GM10266 (cell line): Measurements from ENCODE around the gene TBP.
"Not testable (repeated sequence)": the region's sequence is repeated elsewhere in the genome, so short reads cannot be mapped to it uniquely, and the experiment has no call there.

Experiments used
- DNase-seq: peaks from one replicate; pipeline ENCODE4 v3.0.0; 2012; ENCODE audit errors: extremely low spot score
- TF ChIP-seq, protein P1 (sequence below): IDR thresholded peaks from 2 replicates; pipeline ENCODE4 v1.5.1; 2012; ENCODE audit warnings: mild to moderate bottlenecking, low read depth; ENCODE audit not compliant: control insufficient read depth, insufficient read depth; ENCODE audit errors: missing control alignments

TBP gene

DNA sequence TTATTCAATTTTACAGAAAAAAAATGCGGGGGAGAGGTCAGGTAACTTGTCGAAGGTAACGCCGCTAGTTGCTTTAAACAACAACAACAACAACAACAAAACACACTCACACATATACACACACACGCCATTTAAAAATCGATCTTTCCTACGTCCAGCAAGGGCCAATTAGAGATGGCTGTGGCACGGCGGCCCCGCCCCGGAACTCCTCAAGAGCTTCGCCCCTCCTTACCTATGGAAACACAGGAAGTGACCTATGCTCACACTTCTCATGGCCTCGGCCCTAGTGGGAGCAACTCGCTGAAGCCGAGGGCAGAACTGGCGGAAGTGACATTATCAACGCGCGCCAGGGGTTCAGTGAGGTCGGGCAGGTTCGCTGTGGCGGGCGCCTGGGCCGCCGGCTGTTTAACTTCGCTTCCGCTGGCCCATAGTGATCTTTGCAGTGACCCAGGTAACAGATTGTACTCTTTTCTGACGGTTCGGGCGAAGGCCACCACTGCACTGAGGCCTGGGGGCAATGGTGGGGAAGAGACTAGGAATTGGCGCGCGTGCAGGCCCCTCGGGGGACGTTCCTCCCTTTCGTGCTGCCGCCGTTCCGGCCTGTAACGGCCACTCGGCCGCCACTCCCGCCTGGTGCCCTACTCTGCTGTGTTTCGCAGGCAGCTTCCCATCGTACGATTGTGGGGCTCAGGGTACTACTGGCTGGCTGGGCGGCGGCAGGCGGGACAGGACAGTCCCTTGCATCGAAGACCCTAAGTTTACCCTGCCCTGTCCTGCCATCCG, at the start of gene TBP:
TBP (plus strand) TSS at position 357 of the 783 bp plus-strand sequence. CDS start 2,661 bp downstream, outside the sequence.
- DNase-seq: peak; percentile 87
- TF ChIP-seq, protein P1, sequence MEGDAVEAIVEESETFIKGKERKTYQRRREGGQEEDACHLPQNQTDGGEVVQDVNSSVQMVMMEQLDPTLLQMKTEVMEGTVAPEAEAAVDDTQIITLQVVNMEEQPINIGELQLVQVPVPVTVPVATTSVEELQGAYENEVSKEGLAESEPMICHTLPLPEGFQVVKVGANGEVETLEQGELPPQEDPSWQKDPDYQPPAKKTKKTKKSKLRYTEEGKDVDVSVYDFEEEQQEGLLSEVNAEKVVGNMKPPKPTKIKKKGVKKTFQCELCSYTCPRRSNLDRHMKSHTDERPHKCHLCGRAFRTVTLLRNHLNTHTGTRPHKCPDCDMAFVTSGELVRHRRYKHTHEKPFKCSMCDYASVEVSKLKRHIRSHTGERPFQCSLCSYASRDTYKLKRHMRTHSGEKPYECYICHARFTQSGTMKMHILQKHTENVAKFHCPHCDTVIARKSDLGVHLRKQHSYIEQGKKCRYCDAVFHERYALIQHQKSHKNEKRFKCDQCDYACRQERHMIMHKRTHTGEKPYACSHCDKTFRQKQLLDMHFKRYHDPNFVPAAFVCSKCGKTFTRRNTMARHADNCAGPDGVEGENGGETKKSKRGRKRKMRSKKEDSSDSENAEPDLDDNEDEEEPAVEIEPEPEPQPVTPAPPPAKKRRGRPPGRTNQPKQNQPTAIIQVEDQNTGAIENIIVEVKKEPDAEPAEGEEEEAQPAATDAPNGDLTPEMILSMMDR: no peak

DNA sequence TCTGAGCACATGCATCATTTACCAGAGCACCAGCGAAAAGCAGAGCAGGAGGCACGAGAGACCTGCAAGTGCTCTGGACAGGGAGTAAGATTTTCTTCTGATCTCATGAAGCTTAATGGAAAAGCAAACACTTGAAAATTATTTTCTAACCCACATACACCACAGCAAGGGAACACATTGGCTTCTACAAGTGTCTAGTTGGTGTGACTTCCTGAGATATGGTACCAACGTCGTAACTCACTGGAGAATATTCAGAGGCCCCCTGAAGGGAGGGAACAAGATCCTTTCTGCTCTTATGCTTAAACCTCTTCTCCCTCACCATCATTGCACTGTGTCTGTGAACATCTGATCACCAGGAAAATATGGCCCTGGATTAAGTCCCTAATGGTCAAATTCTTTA, 49.7 kb upstream of the TBP start:
- TF ChIP-seq, protein P1: no peak
- no peak for DNase-seq

- no peak for DNase-seq
- TF ChIP-seq, protein P1: no peak
Measured at GRCh38 chr6:170505306-170505705, 48.9 kb upstream of the TBP start.

- DNase-seq: no peak
- TF ChIP-seq, protein P1: no peak
Measured at GRCh38 chr6:170506446-170506845, 47.7 kb upstream of the TBP start.

DNA sequence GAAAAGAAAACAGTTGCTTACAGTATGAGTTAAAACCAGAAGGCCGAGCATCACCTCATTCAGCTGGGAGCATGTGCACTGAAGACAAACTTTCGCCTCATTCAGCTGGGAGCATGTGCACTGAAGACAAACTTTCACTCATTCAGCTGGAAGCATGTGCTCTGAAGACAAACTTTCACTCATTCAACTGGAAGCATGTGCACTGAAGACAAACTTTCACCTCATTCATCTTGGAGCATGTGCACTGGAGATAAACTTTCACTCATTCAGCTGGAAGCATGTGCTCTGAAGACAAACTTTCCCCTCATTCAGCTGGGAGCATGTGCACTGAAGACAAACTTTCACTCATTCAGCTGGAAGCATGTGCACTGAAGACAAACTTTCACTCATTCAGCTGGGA, 46.4 kb upstream of the TBP start:
- DNase-seq: not testable (repeated sequence)

DNA sequence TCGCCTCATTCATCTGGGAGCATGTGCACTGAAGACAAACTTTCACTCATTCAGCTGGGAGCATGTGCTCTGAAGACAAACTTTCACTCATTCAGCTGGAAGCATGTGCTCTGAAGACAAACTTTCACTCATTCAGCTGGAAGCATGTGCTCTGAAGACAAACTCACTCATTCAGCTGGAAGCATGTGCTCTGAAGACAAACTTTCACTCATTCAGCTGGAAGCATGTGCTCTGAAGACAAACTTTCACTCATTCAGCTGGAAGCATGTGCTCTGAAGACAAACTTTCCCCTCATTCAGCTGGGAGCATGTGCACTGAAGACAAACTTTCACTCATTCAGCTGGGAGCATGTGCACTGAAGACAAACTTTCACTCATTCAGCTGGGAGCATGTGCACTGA, 45.9 kb upstream of the TBP start:
- not testable (repeated sequence) for DNase-seq

DNA sequence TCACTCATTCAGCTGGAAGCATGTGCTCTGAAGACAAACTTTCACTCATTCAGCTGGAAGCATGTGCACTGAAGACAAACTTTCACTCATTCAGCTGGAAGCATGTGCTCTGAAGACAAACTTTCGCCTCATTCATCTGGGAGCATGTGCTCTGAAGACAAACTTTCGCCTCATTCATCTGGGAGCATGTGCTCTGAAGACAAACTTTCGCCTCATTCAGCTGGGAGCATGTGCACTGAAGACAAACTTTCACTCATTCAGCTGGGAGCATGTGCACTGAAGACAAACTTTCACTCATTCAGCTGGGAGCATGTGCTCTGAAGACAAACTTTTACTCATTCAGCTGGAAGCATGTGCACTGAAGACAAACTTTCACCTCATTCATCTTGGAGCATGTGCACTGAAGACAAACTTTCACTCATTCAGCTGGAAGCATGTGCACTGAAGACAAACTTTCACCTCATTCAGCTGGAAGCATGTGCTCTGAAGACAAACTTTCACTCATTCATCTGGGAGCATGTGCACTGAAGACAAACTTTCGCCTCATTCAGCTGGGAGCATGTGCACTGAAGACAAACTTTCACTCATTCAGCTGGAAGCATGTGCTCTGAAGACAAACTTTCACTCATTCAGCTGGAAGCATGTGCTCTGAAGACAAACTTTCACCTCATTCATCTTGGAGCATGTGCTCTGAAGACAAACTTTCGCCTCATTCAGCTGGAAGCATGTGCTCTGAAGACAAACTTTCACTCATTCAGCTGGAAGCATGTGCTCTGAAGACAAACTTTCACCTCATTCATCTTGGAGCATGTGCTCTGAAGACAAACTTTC, 45.1 kb upstream of the TBP start:
- DNase-seq: not testable (repeated sequence)

GRCh38 chr6:170509723-170510018, 44.5 kb upstream of the TBP start:
- DNase-seq: no peak
- TF ChIP-seq, protein P1: no peak
